OCI-M2 (cell line): ENCODE results near the gene E4F1.
A peak's percentile ranks its signal among the peaks of the same experiment; 100 is the strongest.

Experiments used
- DNase-seq: peaks from one replicate; lab custom pipeline; 2025; ENCODE audit not compliant: unreplicated experiment; lab: John Stamatoyannopoulos, UW

Gene E4F1, protein sequence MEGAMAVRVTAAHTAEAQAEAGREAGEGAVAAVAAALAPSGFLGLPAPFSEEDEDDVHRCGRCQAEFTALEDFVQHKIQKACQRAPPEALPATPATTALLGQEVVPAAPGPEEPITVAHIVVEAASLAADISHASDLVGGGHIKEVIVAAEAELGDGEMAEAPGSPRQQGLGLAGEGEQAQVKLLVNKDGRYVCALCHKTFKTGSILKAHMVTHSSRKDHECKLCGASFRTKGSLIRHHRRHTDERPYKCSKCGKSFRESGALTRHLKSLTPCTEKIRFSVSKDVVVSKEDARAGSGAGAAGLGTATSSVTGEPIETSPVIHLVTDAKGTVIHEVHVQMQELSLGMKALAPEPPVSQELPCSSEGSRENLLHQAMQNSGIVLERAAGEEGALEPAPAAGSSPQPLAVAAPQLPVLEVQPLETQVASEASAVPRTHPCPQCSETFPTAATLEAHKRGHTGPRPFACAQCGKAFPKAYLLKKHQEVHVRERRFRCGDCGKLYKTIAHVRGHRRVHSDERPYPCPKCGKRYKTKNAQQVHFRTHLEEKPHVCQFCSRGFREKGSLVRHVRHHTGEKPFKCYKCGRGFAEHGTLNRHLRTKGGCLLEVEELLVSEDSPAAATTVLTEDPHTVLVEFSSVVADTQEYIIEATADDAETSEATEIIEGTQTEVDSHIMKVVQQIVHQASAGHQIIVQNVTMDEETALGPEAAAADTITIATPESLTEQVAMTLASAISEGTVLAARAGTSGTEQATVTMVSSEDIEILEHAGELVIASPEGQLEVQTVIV

DNA sequence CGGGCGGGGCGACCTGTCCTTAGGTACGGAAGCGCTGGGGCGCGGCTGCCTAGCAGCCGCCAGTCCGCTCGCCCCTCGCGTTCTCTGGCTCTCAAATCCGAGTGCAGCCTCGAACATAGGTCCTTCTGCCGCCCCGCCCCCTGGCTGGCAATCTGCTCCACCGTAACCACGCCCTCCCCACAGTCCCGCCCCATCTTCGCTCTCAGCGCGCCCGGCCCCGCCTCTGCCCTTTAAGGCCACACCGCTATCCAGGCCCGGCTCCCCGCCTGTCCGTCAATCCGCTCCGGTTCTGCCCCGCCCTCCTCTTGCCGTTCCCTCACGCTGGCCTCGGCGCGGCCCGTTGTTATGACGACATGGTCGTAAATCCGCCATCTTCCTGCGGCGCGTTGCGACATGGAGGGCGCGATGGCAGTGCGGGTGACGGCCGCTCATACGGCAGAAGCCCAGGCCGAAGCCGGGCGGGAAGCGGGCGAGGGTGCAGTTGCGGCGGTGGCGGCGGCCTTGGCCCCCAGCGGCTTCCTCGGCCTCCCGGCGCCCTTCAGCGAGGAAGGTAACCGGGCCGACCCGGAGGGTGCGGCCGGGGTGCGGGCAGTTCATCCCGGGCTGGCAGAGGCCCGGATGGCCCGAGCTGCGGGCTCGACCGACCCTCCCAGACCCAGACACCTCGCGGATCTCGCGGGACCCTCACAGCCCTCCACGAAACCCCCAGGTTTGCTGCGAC lies at the start of gene E4F1:
Gene E4F1 (plus strand): TSS at position 371 of the 721 bp plus-strand sequence. CDS start 23 bp downstream, at position 394.
- peak; percentile 66 for DNase-seq

GRCh38 chr16:2173916-2174315 lies 49.5 kb upstream of the E4F1 start:
- DNase-seq = no peak

DNA sequence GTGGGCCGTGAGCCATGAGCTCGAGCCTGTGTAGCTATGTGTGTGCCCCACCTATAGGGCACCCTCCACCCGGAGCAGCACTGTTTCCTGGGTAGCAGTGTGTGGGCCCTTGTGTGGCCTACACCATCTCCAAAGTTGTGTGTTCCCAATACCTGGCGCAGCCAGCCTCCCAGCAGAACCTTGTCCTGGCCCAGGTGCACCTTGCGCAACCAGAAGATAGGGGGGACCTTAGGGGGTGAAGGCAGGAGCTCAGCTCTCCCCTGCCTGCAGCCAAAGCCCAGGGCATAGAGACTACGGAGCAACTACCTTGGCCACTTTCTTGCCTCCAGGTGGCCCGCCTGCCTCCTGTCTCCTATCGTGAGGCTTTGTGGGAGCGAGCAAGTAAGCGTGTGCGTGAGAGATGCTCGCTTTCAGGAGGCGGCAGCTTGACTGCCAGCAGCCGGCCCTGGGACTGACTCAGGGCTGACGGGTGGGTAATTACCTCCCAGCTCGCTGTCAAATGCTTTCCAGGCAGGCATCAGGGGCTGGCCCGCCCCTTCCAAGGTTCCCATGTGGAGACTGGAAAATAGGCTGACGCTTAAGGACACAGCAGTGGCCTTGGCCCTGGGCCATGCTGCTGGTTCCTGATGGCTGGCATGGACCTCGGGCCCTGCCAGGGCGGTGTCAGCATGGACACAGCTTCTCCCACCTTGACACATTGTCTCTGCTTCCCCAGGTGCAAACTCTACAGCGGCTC lies 48.8 kb upstream of the E4F1 start:
- DNase-seq = no peak

DNA sequence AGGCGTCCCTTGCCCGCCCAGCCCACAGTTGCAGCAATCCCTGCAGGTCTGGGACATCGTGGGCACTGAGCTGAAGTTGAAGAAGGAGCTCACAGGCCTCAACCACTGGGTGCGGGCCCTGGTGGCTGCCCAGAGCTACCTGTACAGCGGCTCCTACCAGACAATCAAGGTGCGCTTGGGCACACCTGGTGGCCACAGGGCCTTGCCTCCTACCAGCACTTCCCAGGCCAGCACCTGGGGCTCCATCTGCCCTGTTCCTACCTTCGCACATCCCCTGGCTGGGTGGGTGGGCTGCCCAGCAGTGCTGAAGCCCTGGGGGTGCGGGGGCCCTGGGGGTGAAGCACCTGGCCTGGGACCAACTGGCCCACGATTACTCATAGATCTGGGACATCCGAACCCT lies 47.9 kb upstream of the E4F1 start:
- no peak for DNase-seq

DNA sequence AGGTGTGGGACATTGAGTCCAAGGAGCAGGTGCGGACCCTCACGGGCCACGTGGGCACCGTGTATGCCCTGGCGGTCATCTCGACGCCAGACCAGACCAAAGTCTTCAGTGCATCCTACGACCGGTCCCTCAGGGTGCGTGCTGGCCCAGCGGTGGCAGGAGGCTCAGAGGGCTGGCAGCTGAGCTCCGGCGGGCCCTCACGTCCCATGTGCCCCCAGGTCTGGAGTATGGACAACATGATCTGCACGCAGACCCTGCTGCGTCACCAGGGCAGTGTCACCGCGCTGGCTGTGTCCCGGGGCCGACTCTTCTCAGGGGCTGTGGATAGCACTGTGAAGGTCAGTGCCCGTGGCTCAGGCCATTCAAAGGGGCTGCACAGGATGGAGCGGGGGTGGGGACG lies 47.3 kb upstream of the E4F1 start:
- no peak for DNase-seq

DNA sequence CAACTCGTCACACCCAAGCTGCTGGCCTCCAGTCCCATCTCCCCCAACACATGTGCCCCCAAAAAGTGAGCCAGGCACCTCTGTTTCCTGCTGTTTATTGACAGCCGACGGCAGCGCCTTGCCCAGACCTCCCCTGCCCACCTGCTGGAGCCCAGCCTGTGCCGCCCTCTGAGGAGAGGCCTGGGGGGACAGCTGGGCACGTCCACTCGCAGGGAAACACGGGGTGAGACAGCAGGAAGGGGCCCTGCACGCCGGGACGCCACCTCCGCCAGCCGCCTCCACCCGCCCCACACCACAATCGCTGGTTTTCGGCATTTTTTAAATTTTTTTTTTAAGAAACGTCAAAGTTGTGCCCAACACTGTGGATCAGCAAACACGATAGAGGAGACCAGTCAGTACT lies 46.3 kb upstream of the E4F1 start:
- DNase-seq = no peak

DNA sequence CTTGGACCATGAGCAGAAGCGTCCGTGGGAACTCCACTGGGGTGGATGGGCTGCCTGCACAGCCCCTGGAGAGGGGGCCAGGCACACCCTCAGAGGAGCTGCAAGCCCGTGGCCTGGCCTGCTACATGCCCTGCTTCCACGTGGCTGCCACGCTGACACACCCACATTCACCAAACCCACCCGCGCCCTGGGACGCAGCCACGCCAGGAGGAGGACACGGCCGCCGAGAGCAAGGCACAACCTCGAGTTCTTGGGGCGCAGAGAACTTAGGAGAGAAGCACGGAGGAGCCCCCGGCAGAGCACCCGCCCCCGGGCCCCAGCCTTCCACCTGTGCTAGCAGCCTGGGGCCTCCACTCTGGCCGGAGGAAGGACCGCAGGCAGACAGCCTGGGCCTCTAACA lies 45.8 kb upstream of the E4F1 start:
- no peak for DNase-seq

DNA sequence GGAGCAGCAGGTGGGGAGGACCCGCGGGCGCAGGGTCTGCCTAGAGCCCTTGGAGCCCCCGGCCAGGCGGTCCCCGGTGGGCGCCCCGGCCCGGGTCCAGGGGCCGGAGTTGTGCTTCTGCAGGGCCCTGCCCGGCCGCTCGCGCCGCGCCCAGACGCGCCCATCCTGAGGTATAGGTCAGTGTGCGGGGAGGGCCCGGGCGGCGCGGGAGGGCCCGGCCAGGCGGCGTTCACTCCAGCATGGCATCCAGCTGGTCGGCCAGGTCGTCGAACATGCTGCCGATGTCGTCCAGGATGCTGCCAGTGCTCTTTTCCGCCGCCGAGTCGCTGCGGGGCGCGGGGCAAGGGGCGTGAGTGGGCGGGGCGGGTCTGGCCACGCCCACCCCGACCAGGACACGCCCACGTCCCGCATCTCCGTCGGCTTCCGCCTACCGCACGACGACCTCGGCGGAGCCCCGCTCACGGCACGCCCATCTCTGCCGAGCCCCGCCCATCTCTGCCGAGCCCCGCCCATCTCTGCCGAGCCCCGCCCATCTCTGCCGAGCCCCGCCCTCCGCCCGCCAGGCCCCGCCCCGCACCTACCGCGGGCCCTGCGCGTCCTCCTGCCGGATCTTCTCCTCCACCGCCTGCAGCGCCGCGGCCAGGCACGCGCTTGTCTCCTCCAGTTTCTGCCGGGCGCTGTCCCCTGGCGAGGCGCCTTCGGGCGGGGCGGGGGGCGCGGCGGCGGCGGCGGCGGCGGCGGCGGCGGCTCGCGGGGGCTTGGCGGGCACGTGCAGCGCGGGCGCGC lies 44.9 kb upstream of the E4F1 start:
- no peak for DNase-seq

DNA sequence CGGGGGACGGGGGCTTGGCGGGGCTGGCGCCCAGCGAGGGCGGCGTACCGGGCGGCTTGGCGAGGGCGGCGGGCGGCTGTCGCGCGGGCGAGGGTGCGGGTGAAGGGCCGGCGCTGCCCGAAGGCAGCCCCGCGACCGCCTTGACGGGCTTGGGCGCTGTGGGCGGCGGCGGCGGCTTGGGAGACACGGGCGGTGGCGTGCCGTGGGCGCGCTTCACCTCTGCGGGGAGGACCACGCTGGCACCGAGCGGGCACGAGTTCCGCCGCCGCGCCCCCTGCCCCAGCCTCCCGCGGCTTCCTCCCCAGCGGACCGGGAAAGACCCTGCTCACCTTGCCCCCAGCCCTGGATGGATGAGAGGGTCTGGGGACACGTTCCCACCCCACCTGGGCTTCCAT lies 44.3 kb upstream of the E4F1 start:
- no peak for DNase-seq

GRCh38 chr16:2179576-2179975 lies 43.8 kb upstream of the E4F1 start:
- no peak for DNase-seq

DNA sequence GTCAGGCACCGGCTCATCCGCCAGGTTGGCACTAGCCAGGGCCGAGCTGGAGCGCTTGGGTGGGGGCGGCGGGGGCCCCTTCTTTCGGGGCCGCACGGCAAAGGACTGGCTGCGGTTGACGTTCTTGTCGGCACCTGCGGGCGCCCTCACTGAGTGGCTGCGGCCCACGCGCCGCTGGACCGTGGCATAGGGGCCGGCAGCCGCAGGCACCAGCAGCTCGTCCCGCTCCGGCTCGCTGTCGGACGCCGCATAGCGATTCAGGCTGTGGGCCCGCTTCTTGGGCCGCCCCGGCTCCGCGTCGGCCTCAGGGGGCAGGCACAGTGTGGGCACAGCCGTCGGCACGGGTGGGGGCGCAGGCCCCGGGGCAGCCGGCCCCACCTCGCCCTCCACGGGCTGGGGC lies 42.9 kb upstream of the E4F1 start:
- no peak for DNase-seq

- no peak for DNase-seq
Measured at GRCh38 chr16:2180962-2181923, 42.1 kb upstream of the E4F1 start.

GRCh38 chr16:2181952-2182351 lies 41.4 kb upstream of the E4F1 start:
- DNase-seq = no peak

- no peak for DNase-seq
Measured at GRCh38 chr16:2183671-2184070, 39.7 kb upstream of the E4F1 start.

DNA sequence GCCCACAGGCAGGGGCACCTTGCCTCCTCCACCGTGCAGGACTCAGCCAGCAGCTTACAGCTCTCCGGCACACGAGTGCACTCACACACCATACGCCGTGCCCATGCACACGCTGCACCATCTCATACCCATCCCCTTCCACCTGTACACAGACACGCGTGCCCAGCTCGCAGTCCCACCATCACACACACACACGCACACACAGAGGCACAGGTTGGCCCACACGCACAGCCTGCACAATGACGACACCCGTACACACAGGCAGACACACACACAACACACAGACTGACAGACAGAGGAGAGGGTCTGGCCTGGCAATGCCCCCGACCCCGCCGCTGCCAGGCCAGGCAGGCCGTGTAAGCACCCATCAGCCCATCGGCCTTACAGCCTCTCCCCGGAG lies 39.0 kb upstream of the E4F1 start:
- DNase-seq = no peak

DNA sequence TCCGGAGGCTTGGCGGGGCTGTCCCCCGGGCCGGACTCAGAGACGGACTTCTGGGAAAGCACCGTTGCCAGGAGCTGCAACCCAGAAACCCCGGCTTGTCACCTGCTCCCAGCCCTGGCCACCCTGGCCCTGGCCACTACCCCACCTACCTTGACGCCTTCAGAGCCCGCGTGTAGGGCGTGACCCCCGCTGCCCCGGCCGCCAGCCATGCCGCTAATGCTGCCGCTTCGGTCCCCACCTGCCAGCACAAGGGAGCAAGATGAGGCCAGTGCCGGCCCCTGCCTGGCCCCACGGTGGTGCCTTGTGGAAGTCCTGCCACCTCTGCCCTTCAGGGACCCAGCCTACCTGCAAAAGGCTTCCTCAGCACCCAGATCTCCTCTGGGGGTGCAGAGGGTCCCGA lies 38.4 kb upstream of the E4F1 start:
- DNase-seq = no peak

DNA sequence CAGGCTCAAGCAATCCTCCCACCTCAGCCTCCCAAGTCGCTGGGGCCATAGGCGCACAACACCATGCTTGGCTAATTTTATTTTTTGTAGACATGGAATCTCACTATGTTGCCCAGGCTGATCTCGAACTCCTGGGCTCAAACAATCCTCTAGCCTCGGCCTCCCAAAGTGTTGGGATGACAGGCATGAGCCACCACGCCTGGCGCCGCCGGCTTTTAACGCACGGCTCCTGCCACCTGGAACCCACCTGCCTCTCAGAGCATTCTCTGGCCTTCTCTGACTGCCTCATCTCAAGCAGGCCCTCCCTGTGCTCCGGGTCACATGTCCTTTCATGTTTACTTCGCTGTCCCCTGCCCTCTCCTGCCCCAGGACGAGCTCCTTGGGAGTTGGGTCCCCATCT lies 37.3 kb upstream of the E4F1 start:
- DNase-seq = no peak

DNA sequence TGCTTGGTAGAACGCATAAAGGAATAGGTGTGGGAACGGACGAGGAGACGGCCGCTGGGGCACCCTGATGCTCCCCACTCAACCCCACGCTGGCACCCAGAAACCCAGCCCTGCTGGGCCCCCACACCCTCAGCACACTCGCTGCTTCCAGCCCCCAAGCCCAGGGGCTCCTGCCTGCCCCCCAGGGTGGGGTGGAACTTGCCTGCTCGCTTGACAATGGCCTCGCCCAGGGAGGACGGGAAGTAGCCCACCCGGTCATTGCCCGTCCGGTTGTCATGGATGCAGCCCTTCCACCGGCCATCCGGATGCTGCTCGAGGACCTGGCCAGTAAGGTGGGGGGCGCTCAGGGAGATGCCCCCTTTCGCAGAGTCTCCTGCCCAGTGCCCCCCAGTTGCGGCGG lies 36.9 kb upstream of the E4F1 start:
- DNase-seq = no peak

DNA sequence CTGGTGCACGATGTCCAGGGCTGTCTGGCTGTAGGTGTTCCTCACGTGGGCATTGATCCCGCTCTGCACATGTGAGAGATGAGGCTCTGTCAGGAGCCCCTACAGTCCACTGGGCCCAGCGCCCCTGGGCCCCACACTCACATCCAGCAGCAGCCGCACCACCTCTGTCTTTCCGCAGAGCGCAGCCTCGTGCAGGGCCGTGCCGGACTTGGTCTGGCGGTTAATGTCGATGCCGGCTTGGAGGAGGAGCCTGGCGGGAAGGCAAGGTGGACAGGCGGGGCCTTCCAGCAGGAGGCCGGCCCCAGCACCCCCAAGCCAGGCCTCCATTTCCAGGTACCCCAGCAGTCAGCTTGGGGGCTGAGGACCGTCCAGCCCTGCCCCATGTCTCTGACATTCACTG lies 36.2 kb upstream of the E4F1 start:
- no peak for DNase-seq
